Right atrium auricular region (tissue), 2 donors: ENCODE measurements around the gene RPEL1. TPM values are rescaled to one million over a fixed set of nuclear protein-coding genes. Genes with fewer than 3 reads are reported as not detected.
A peak's percentile ranks its signal among the peaks of the same experiment; 100 is the strongest.

Source experiments
- DNase-seq: peaks from one replicate; pipeline ENCODE4 v3.0.0-alpha.2; 2019; ENCODE audit warnings: low spot score
- H3K27ac ChIP-seq, 2 donors: fragments of 200-600 bp; sonication (generic); 1 replicate in 1 of 2; 2 replicates in 1 of 2; pipeline ENCODE4 v1.5.1; 2016 to 2019
- H3K27me3 ChIP-seq, 2 donors: fragments of 200-600 bp; sonication (generic); one replicate each; pipeline versions ENCODE4 v1.5.1 to v1.6.0; 2017 to 2019
- H3K36me3 ChIP-seq: fragments of 200-600 bp; sonication (generic); one replicate; pipeline ENCODE4 v1.5.1; 2016
- H3K4me1 ChIP-seq, 2 donors: fragments of 200-600 bp; sonication (generic); one replicate each; pipeline versions ENCODE4 v1.5.1 to v1.6.0; 2017 to 2019
- H3K4me3 ChIP-seq, 2 donors: fragments of 200-600 bp; sonication (generic); 1 replicate in 1 of 2; 2 replicates in 1 of 2; pipeline ENCODE4 v1.5.1; 2017 to 2019; ENCODE audit warnings: mild to moderate bottlenecking in 1 of 2, moderate library complexity in 1 of 2
- H3K9me3 ChIP-seq, 2 donors: fragments of 200-600 bp; sonication (generic); one replicate each; pipeline ENCODE4 v1.5.1; 2019
- total RNA-seq, 2 donors: library from RNA; depleted of rRNA; stranded (reverse); fragments of >200 nt; gene quantifications; one replicate each; pipeline ENCODE4 v1.1.0, GENCODE V29; 2016
- TF ChIP-seq, protein P1 (sequence below), 2 donors: fragments of 200-600 bp; sonication (generic); IDR thresholded peaks; one replicate each; pipeline ENCODE4 v1.5.1; 2019; ENCODE audit warnings: antibody characterized with exemption in 2 of 2

Gene RPEL1
- total RNA-seq, 2 donors from 2014 or later, result not detected

GRCh38 chr10:103276251-103276895 is 30.7 kb downstream of the RPEL1 start:
- peak overlapping the region in 1 of 2 donors; percentile 40 for H3K4me3 ChIP-seq
- TF ChIP-seq, protein P1, sequence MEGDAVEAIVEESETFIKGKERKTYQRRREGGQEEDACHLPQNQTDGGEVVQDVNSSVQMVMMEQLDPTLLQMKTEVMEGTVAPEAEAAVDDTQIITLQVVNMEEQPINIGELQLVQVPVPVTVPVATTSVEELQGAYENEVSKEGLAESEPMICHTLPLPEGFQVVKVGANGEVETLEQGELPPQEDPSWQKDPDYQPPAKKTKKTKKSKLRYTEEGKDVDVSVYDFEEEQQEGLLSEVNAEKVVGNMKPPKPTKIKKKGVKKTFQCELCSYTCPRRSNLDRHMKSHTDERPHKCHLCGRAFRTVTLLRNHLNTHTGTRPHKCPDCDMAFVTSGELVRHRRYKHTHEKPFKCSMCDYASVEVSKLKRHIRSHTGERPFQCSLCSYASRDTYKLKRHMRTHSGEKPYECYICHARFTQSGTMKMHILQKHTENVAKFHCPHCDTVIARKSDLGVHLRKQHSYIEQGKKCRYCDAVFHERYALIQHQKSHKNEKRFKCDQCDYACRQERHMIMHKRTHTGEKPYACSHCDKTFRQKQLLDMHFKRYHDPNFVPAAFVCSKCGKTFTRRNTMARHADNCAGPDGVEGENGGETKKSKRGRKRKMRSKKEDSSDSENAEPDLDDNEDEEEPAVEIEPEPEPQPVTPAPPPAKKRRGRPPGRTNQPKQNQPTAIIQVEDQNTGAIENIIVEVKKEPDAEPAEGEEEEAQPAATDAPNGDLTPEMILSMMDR (IDR thresholded peaks at IDR 0.05), result no peak
- H3K9me3 ChIP-seq, result no peaks in the 10 kb centered on the region
- no peak overlapping the region for H3K27ac ChIP-seq
- H3K4me1 ChIP-seq, result peaks cover 0 to 18% of the 10 kb centered on the region in 2 donors
- peaks cover 12 to 24% of the 10 kb centered on the region in 2 donors for H3K27me3 ChIP-seq
- DNase-seq, result no peak
- H3K36me3 ChIP-seq, result no peaks in the 10 kb centered on the region

- H3K4me1 ChIP-seq, result peaks cover 0 to 18% of the 10 kb centered on the region in 2 donors
- no peak for DNase-seq
- H3K4me3 ChIP-seq, result peak within 1 kb of the TSS; percentile 6 to 40
- TF ChIP-seq, protein P1 (IDR thresholded peaks at IDR 0.05), result no peak
- H3K27me3 ChIP-seq, result peaks cover 12 to 24% of the 10 kb centered on the region in 2 donors
- no peaks in the 10 kb centered on the region for H3K9me3 ChIP-seq
- H3K36me3 ChIP-seq, result no peaks in the 10 kb centered on the region
- no peak within 1 kb of the TSS for H3K27ac ChIP-seq
Observed at GRCh38 chr10:103276896-103277712, 31.4 kb downstream of the RPEL1 start, which contains the start of gene INA. Gene INA, plus strand, starts transcription at chr10:103277138. Its CDS starts 74 bp downstream, at chr10:103277212.

DNA sequence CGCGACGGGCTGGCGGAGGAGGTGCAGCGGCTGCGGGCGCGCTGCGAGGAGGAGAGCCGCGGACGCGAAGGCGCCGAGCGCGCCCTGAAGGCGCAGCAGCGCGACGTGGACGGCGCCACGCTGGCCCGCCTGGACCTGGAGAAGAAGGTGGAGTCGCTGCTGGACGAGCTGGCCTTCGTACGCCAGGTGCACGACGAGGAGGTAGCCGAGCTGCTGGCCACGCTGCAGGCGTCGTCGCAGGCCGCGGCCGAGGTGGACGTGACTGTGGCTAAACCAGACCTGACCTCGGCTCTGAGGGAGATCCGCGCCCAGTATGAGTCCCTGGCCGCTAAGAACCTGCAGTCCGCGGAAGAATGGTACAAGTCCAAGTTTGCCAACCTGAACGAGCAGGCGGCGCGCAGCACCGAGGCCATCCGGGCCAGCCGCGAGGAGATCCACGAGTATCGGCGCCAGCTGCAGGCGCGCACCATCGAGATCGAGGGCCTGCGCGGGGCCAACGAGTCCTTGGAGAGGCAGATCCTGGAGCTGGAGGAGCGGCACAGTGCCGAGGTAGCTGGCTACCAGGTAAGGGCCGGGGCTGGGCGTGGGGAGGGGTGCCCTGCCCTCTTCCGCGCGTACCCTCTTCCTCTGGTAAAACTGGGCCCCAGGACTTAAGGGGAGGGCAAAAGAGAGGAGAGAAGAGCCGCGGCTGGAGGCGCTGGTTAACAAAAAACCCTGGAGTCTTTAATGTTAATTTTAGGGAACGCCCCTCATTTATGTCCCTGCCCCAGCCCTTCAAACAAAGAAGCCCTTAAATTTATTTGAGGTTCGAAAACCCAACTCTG is 32.2 kb downstream of the RPEL1 start:
- no peak for DNase-seq
- Histone ChIP-seq H3K27ac (no peak overlapping the region), H3K36me3 (no peaks in the 10 kb centered on the region), H3K9me3 (no peaks in the 10 kb centered on the region), H3K4me1 (peaks cover 0 to 18% of the 10 kb centered on the region in 2 donors), H3K4me3 (peak overlapping the region; percentile 6 to 40), H3K27me3 (peaks cover 12 to 26% of the 10 kb centered on the region in 2 donors)
- TF ChIP-seq, protein P1 (IDR thresholded peaks at IDR 0.05), result no peak

DNA sequence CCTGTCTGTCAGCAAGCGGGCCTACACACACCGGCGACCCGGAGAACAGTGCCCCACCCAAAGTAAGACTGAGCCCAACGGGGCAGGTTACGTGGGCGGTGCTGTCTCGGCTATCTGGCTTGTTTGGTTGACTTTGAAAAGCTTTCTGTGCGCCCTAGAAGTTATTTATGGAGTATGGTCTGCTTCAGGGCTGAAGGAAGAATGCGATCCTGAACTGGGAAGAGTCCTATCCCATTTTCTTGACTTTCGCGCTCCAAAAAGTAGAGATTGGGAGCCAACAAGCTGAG is 32.8 kb downstream of the RPEL1 start:
- Histone ChIP-seq H3K27me3 (peaks cover 12 to 30% of the 10 kb centered on the region in 2 donors), H3K4me1 (peaks cover 0 to 18% of the 10 kb centered on the region in 2 donors), H3K27ac (no peak overlapping the region), H3K9me3 (no peaks in the 10 kb centered on the region), H3K36me3 (no peaks in the 10 kb centered on the region), H3K4me3 (no peak overlapping the region)
- TF ChIP-seq, protein P1 (IDR thresholded peaks at IDR 0.05), result no peak
- DNase-seq, result no peak

GRCh38 chr10:103278862-103279298 is 33.2 kb downstream of the RPEL1 start:
- Histone ChIP-seq H3K36me3 (no peaks in the 10 kb centered on the region), H3K4me1 (peaks cover 0 to 18% of the 10 kb centered on the region in 2 donors), H3K4me3 (no peak overlapping the region), H3K9me3 (no peaks in the 10 kb centered on the region), H3K27me3 (peaks cover 12 to 30% of the 10 kb centered on the region in 2 donors), H3K27ac (no peak overlapping the region)
- no peak for DNase-seq
- TF ChIP-seq, protein P1 (IDR thresholded peaks at IDR 0.05), result no peak
